C4-2B (cell line): ENCODE measurements around the gene PKHD1.

Source experiments
- CTCF ChIP-seq: fragments of 450-650 bp; conservative IDR thresholded peaks from 2 replicates; pipeline ENCODE4 v1.5.1; 2017; ENCODE audit warnings: mild to moderate bottlenecking
- ZFX ChIP-seq: fragments of 450-650 bp; IDR thresholded peaks from 2 replicates; pipeline ENCODE4 v1.6.1; 2017

GRCh38 chr6:51817832-51818231 lies 269.6 kb downstream of the PKHD1 start:
- TF ChIP-seq CTCF (no peak), ZFX (no peak)
